HCT116 (cell line): ENCODE data around the gene SH3GLB2. TPM values are rescaled to one million over a fixed set of nuclear protein-coding genes. Genes with fewer than 3 reads are reported as not detected.

Experiments used
- ATAC-seq: fragments of 200-7000 bp; cut with Tn5 transposase; 2 replicates; pipeline ENCODE4 v1.9.1; 2020; ENCODE audit warnings: mild to moderate bottlenecking, moderate library complexity
- BruUV-seq: library from RNA; stranded (reverse); fragments of 400-500 nt; replicated peaks from 2 replicates; lab custom pipeline; 2021; lab: Mats Ljungman, UMichigan
- CTCF ChIA-PET: fragments of 300-600 bp; sonication (Branson Sonifier 250); formaldehyde crosslinking; loops from one replicate; lab custom pipeline; 2021; ENCODE audit warnings: antibody characterized with exemption; lab: Charles Lee
- POLR2A ChIA-PET: fragments of 300-600, 350-600 bp; sonication (Branson Sonifier 250); formaldehyde crosslinking; loops from one replicate; lab custom pipeline; 2021; ENCODE audit warnings: antibody characterized with exemption; lab: Charles Lee
- RAD21 ChIA-PET, 2 experiments: fragments of 300-600 bp; sonication (Branson Sonifier 250); formaldehyde crosslinking; loops; one replicate each; lab custom pipeline; 2023; ENCODE audit warnings: low total read pairs in 2 of 2; ENCODE audit not compliant: uncharacterized antibody in 2 of 2, unreplicated experiment in 2 of 2, low non-redundant PET in 1 of 2; lab: Charles Lee
- DNase-seq: peaks from one replicate; pipeline ENCODE4 v3.0.0-alpha.2; 2010; ENCODE audit warnings: low read depth, low spot score
- H2AFZ ChIP-seq: fragments of 200-600 bp; shearing (Covaris generic), sonication (generic); 2 replicates; pipeline ENCODE4 v1.6.1; 2017; ENCODE audit warnings: low read depth, mixed run types, mixed read lengths, antibody characterized with exemption, low read length; ENCODE audit not compliant: poor library complexity, severe bottlenecking
- H3K27ac ChIP-seq: 2 replicates; pipeline ENCODE4 v1.5.1; 2012; ENCODE audit warnings: low read depth, low read length
- H3K27me3 ChIP-seq: fragments of 200-600 bp; sonication (generic); 2 replicates; pipeline ENCODE4 v1.6.1; 2016; ENCODE audit warnings: mixed run types, low read length, mixed read lengths; ENCODE audit not compliant: insufficient read depth
- H3K36me3 ChIP-seq, 2 experiments: fragments of 200-500 bp in 1 of 2; fragments of 200-600 bp in 1 of 2; sonication (Bioruptor generic) in 1 of 2; sonication (generic) in 1 of 2; 2 replicates each; pipeline versions ENCODE4 v1.5.1 to v1.6.1; 2014 to 2016; ENCODE audit warnings: low read length in 2 of 2, inconsistent platforms in 1 of 2, mixed read lengths in 1 of 2, mixed run types in 1 of 2; ENCODE audit not compliant: insufficient read depth in 2 of 2, control insufficient read depth in 1 of 2
- H3K4me1 ChIP-seq, 2 experiments: fragments of 200-600 bp in 1 of 2; sonication (generic) in 1 of 2; 2 replicates each; pipeline versions ENCODE4 v1.5.1 to v1.6.1; 2012 to 2017; ENCODE audit warnings: low read length in 2 of 2, inconsistent platforms in 1 of 2, mild to moderate bottlenecking in 1 of 2, mixed read lengths in 1 of 2, mixed run types in 1 of 2, moderate library complexity in 1 of 2; ENCODE audit not compliant: insufficient read depth in 2 of 2, control insufficient read depth in 1 of 2
- H3K4me2 ChIP-seq: fragments of 200-600 bp; sonication (generic); 2 replicates; pipeline ENCODE4 v1.6.1; 2017; ENCODE audit warnings: mixed run types, low read length, mixed read lengths
- H3K4me3 ChIP-seq, 2 experiments: fragments of 200-600 bp in 1 of 2; sonication (generic) in 1 of 2; replicated peaks in 1 of 2; 2 replicates each; pipeline ENCODE4 v1.5.1; 2011 to 2016; ENCODE audit warnings: low read length in 2 of 2, control low read depth in 1 of 2, low read depth in 1 of 2, mild to moderate bottlenecking in 1 of 2, mixed read lengths in 1 of 2, mixed run types in 1 of 2
- H3K79me2 ChIP-seq: fragments of 200-600 bp; sonication (generic); 2 replicates; pipeline ENCODE4 v1.6.1; 2017; ENCODE audit warnings: mild to moderate bottlenecking, mixed run types, low read length, moderate library complexity, mixed read lengths; ENCODE audit not compliant: insufficient read depth
- H3K9ac ChIP-seq: fragments of 200-600 bp; sonication (generic); 2 replicates; pipeline ENCODE4 v1.6.1; 2016; ENCODE audit warnings: low read length, mixed read lengths
- H3K9me2 ChIP-seq: fragments of 200-600 bp; sonication (generic), shearing (Covaris generic); 2 replicates; pipeline ENCODE4 v1.6.1; 2017; ENCODE audit warnings: mixed run types, mild to moderate bottlenecking, moderate library complexity; ENCODE audit not compliant: insufficient read depth
- H3K9me3 ChIP-seq, 2 experiments: fragments of 200-500 bp in 1 of 2; fragments of 200-600 bp in 1 of 2; sonication (Bioruptor generic) in 1 of 2; sonication (generic) in 1 of 2; 2 replicates each; pipeline ENCODE4 v1.6.1; 2014 to 2017; ENCODE audit warnings: low read length in 2 of 2, mixed read lengths in 2 of 2, inconsistent platforms in 1 of 2, low read depth in 1 of 2, mild to moderate bottlenecking in 1 of 2, mixed run types in 1 of 2, moderate library complexity in 1 of 2; ENCODE audit not compliant: control insufficient read depth in 1 of 2, insufficient read depth in 1 of 2
- H4K20me1 ChIP-seq: fragments of 200-600 bp; sonication (generic), shearing (Covaris generic); 2 replicates; pipeline ENCODE4 v1.6.1; 2017; ENCODE audit warnings: mixed run types, mild to moderate bottlenecking, moderate library complexity; ENCODE audit not compliant: insufficient read depth
- ATF3 ChIP-seq: IDR thresholded peaks from 2 replicates; pipeline ENCODE4 v1.6.1; 2012
- CBX3 ChIP-seq: IDR thresholded peaks from 2 replicates; pipeline ENCODE4 v1.6.1; 2012; ENCODE audit warnings: low read depth
- CTCF ChIP-seq, 3 experiments: fragments of 200-600 bp in 1 of 3; sonication (generic) in 1 of 3; IDR thresholded peaks in 2 of 3; conservative IDR thresholded peaks in 1 of 3; 2 replicates each; pipeline ENCODE4 v1.5.1; 2012 to 2017; ENCODE audit warnings: low read depth in 2 of 3, low read length in 2 of 3, antibody characterized with exemption in 1 of 3, borderline replicate concordance in 1 of 3, control low read depth in 1 of 3, mild to moderate bottlenecking in 1 of 3, mixed read lengths in 1 of 3, mixed run types in 1 of 3, moderate library complexity in 1 of 3; ENCODE audit not compliant: insufficient read depth in 1 of 3
- EGR1 ChIP-seq: IDR thresholded peaks from 2 replicates; pipeline ENCODE4 v1.6.1; 2012; ENCODE audit warnings: low read depth
- ELF1 ChIP-seq: IDR thresholded peaks from 2 replicates; pipeline ENCODE4 v1.6.1; 2012; ENCODE audit warnings: low read depth, borderline replicate concordance
- EZH2phosphoT487 ChIP-seq: fragments of 200-600 bp; IDR thresholded peaks from 2 replicates; pipeline ENCODE4 v1.6.1; 2018; ENCODE audit warnings: antibody characterized with exemption, borderline replicate concordance
- JUND ChIP-seq: IDR thresholded peaks from 2 replicates; pipeline ENCODE4 v1.6.1; 2012
- MAX ChIP-seq: IDR thresholded peaks from 2 replicates; pipeline ENCODE4 v1.6.1; 2012
- POLR2A ChIP-seq: IDR thresholded peaks from 2 replicates; pipeline ENCODE4 v1.7.0; 2011; ENCODE audit warnings: borderline replicate concordance; ENCODE audit not compliant: insufficient read depth, insufficient read length; ENCODE audit errors: extremely low read depth
- RAD21 ChIP-seq: IDR thresholded peaks from 2 replicates; pipeline ENCODE4 v1.6.1; 2012; ENCODE audit warnings: low read depth, mild to moderate bottlenecking
- SP1 ChIP-seq: IDR thresholded peaks from 2 replicates; pipeline ENCODE4 v1.6.1; 2012; ENCODE audit warnings: low read depth
- SRF ChIP-seq: IDR thresholded peaks from 2 replicates; pipeline ENCODE4 v1.6.1; 2012; ENCODE audit warnings: low read depth
- TCF7L2 ChIP-seq: IDR thresholded peaks from 2 replicates; pipeline ENCODE4 v1.7.0; 2011; ENCODE audit warnings: borderline replicate concordance, inconsistent platforms; ENCODE audit not compliant: insufficient read depth, insufficient read length; ENCODE audit errors: extremely low read depth
- ZBTB33 ChIP-seq: IDR thresholded peaks from 2 replicates; pipeline ENCODE4 v1.6.1; 2011; ENCODE audit warnings: mild to moderate bottlenecking, low read length, moderate library complexity; ENCODE audit not compliant: insufficient replicate concordance; ENCODE audit errors: extremely low read depth
- ZFX ChIP-seq: fragments of 450-650 bp; IDR thresholded peaks from 2 replicates; pipeline ENCODE4 v1.6.1; 2017
- ZNF274 ChIP-seq: fragments of 200-500 bp; sonication (Bioruptor generic); IDR thresholded peaks from 2 replicates; pipeline ENCODE4 v1.6.1; 2014; ENCODE audit warnings: mild to moderate bottlenecking, low read depth, low read length, inconsistent platforms
- intact Hi-C: fragments of 100-400 bp; cut with micrococcal nuclease; formaldehyde crosslinking; loops from 2 replicates; pipeline ENCODE4 v1.10.0; 2022
- total RNA-seq: library from RNA; stranded (reverse); gene quantifications from one replicate; pipeline ENCODE4 v1.2.1, GENCODE V29; 2021; ENCODE audit not compliant: unreplicated experiment

SH3GLB2 gene
- total RNA-seq, 1 experiment from 2014 or later: 87.9 TPM

GRCh38 chr9:129077236-129077635 is 49.1 kb upstream of the SH3GLB2 start:
- no peaks in the 10 kb centered on the region for H3K27me3 ChIP-seq
- BruUV-seq: no TSS peak
- no peaks in the 10 kb centered on the region for H4K20me1 ChIP-seq
- no peak overlapping the region for H2AFZ ChIP-seq
- ChIA-PET POLR2A (no interaction called here), RAD21 (no interaction called here), CTCF (no interaction called here)
- no peak overlapping the region for H3K27ac ChIP-seq
- no peak for TF ChIP-seq SRF
- no peak for TF ChIP-seq CBX3
- no peak for TF ChIP-seq CTCF (IDR thresholded peaks at IDR 0.05 in 2 of 3, conservative IDR thresholded peaks at IDR 0.05 in 1 of 3; ENCODE audit: borderline replicate concordance in 1 of 3, insufficient read depth in 1 of 3, low read depth in 2 of 3, low read length in 2 of 3)
- no peak for TF ChIP-seq JUND
- TF ChIP-seq MAX: no peak
- no peak for TF ChIP-seq ZFX
- TF ChIP-seq EZH2phosphoT487: no peak
- TF ChIP-seq POLR2A: no peak
- no peak for TF ChIP-seq EGR1
- TF ChIP-seq ELF1: no peak
- TF ChIP-seq ZBTB33: no peak
- no peak for TF ChIP-seq ATF3
- no peak for TF ChIP-seq SP1
- no peak for TF ChIP-seq ZNF274
- TF ChIP-seq TCF7L2: no peak
- TF ChIP-seq RAD21: no peak
- H3K79me2 ChIP-seq: peaks cover 9% of the 10 kb centered on the region
- intact Hi-C loops: no loop called here
- H3K36me3 ChIP-seq: no peaks in the 10 kb centered on the region
- ATAC-seq (no peak), DNase-seq (no peak)
- peaks cover 10 to 15% of the 10 kb centered on the region in 2 experiments for H3K4me1 ChIP-seq
- H3K9me3 ChIP-seq: no peaks in the 10 kb centered on the region
- no peak overlapping the region for H3K9ac ChIP-seq
- no peak overlapping the region for H3K4me2 ChIP-seq
- no peak overlapping the region for H3K4me3 ChIP-seq
- no peaks in the 10 kb centered on the region for H3K9me2 ChIP-seq
